NCI-H524 treated with DMSO at 0.1 percent for 48 hours (cell line): ENCODE data around the gene SPNS3.

ENCODE experiments used
- DNase-seq: peaks from one replicate; lab custom pipeline; 2025; lab: John Stamatoyannopoulos, UW

The SPNS3 gene

DNA sequence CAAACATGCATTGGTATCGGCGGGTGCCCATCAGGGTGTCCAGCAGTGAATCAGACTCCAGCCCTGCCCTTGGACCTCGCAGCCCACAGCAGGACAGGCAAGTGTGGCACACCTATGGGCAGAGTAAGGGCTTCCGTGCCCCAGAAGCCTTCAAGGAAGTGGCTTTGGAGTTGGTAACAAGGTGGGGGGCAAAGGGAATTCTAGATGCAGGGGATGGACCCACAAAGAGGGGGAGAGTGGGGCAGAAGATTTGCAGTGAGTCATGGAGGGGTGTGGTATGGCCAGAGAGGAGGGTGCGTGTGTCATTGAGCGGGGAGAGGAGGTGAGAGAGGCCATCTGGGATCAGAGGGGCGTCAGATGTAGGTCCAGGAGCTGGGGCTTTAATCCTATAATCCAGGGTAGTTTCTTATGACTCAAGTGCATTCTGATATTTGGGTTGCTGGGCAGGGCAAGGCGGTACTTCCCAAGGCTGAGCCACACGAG is 56.4 kb downstream of the SPNS3 start:
- DNase-seq = peak; percentile 93

DNA sequence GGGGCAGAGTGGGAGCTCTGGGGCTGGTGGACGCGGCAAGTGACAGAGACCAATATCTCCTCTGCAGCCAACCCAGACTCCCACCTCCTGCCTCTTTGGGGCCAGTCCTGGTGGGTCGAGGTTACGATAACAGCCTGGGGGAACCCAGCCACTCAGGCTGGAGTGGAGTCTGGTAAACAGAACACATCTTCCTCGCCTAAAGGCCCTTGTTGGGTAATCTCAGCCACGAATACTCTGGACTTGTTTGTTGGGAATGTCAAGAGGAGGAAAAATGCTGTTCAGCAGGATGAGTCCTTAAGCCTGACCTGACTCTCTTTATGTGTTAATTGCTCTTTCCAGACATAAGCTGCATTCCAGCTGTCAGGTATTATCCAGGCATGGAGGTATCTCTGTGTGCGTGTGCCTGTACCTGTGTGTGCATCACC is 56.9 kb downstream of the SPNS3 start:
- no peak for DNase-seq

DNA sequence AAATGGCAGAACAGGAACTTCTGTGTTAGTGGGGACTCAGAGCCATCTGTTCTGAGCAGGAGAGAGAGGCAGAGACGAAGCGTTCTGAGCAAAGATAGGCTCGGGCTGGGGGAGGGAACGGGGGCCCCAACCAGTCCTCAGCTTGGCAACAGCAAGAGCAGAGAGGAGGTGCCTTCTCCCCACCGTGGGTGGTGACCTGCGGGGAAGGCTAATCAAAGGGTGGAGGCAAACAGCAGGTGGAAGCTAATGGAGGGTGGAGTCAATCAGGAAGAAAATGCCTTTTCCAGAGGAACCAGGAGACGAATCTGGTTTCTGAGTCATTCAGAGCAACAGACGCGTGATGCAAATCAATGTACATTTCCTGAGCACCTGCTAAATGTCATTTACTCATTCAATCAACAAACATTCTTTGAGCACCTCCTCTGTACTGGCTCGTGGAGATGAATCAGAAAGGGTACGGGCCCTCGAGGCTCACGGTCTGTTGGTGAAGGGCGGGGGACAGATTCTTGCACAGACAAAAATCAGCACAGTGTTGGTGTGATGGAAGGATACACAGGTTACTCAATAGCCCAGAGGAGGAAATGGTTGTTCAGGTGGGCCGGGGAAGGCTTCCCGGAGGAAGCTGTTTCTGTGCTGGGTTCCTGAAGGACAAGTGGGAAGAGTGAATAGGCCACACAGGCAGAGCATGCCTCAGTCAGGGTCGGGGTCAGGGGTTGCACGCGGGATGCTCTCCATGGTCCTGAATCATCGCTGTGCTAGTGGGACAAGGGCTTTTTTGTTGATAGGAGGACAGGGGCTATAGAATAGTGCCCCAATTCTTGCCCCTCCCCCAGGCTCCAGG is 59.2 kb downstream of the SPNS3 start:
- no peak for DNase-seq

DNA sequence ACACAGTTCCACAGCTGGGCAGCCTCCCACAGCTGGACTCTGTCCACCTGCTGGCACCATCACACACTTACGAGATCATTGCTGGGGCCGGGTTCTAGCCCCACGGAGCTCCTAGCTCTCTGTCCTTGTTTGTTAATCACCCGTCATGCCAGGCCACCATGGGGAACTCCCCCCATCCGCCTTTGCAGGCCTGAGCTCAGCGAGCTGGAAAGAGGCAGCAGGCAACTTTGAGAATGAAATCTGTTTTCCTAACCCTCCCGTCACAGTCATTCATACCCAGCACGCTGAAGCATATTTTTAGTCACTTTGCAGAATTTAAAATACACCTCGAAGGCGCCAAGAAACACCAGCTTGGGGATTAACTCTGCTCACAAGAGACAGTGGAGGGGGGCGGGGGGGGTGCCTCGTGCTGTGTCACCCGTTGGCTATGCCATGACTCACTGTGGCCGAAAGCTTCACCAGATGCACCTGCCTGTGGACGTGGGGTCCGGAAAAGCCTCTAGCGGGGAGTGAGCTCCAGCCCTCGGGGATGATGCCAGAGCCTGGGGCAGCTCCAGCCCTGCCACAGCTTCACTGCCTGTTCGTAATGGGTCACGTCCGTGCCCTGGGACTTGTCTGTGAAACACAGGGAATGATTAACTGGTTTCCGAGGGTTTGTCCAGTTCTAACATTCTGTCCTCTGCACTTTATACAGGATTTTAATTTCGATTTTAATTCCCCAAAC is 63.5 kb downstream of the SPNS3 start:
- DNase-seq = no peak

DNA sequence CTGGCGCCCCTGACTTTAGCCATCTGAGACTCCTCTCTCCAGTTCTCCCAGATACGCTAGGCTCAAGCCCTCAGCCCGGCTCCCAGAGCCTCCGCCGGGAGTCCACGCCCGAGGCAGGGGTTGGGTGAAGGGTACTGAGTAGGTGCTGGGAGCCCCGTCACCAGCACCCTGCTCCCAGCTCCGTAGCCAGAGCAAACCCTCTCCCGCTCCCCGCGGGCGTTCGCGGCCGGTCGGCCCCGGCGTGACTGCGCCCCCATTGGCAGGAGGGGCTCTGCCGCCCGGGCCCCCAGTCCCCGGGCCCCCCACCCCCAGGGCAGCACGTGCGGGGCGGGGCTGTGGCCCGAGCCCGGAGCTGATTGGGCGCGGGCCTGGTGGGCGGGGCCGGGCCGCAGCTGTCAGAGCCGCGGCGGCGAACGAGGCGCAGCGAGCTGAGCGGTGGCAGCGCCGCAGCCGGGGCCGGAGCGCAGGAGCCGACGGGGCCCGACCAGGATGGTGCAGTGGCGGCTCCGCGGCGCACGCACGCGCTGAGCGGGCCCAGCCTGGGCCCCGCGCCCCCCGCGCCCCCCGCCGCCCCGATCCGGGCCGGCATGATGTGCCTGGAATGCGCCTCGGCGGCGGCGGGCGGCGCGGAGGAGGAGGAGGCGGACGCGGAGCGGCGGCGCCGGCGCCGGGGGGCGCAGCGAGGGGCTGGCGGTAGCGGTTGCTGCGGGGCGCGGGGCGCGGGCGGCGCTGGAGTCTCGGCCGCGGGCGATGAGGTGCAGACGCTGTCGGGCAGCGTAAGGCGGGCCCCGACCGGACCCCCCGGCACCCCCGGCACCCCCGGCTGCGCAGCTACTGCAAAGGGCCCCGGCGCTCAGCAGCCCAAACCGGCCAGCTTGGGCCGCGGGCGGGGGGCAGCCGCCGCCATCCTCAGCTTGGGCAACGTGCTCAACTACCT is 65.0 kb downstream of the SPNS3 start, which contains the start of gene SPNS2:
Gene SPNS2, plus strand, starts transcription at position 421 of the 937 bp plus-strand sequence. Its CDS starts 167 bp downstream, at position 588.
- DNase-seq = no peak

DNA sequence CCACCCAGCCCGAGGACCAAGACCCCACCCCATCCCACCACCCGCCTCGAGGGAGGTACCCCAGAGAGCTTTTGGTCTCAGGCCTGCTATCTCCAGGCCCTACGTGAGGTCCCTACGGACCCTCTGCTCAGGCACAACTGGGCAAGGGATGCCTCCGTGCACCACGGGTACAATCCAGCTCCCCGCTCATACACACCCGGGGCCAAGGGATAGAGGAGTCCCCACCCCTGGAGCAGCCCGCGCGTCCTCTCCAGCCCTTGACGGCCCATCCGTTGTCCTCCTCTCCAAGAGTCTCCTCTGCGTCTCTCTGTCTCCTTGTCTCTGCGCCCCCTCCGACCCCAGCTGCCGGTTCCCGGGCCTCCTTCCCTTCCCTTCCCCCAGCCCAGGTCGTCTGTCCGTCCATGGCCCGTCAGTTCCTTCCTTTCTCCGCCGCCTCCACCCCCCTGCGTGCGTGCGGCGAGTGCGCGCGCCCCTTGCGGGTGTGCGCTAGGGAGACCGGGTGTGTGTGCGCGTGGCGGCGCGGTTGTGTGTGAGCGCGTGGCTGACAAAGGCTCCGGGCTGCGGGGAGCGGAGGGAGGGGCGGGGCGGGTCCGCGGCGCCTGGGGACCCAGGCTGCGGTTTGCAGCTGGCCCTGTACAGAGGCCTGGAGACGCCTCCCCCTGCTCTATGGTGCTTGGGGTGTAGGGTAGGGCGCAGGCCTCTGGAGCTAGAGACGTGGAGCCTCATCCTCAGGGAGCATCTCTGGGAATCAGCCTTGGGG is 65.9 kb downstream of the SPNS3 start:
- DNase-seq = no peak

DNA sequence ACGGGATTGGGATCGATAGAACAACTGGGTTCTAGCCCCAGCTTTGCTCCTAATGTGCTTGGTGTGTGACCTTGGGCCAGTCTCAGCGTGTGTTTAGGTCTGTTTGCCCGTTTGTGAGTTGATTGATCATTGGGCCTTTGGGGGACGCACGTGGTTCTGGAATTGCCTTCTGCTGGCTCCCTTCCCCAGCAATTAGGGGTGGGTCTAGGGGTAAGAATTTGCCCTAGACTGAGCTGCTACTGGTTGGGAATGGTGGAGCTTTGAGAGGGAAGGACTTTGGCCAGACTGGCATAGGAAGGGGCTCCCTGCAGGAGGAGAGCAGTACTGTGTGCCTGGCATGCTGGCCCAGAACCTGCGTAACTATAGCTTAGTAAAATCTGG is 66.4 kb downstream of the SPNS3 start:
- DNase-seq = no peak

DNA sequence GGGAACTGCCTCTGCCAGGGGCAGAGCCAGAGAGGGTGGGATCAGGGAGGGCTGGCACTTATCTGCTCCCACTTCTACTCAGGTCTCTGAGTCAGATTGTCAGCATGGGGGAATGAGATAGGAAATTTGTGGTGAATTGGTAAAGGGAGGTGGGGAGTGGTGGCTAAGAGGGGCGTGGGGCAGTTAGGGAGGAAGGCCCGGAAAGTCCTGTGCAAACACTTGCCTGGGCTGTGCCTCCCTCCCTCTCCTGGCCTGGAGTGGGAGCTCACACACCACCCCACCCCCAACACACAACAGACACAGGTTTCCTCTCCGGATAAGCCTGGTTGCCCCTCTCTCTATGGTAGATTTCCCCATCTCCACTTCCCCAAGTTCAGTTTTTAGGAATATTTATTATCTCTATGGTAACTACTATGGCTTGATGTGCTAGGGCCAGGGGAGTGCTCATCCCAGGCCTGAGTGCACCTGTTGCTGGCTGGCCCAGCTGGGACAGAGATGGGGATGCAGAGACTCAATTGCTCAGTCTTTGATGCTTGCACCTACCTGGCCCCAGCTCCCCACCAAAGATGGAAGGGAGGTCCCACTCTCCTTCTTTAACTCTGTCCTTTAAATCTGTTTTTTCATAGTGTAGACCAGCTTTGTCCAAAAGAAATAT is 67.7 kb downstream of the SPNS3 start:
- DNase-seq = no peak

DNA sequence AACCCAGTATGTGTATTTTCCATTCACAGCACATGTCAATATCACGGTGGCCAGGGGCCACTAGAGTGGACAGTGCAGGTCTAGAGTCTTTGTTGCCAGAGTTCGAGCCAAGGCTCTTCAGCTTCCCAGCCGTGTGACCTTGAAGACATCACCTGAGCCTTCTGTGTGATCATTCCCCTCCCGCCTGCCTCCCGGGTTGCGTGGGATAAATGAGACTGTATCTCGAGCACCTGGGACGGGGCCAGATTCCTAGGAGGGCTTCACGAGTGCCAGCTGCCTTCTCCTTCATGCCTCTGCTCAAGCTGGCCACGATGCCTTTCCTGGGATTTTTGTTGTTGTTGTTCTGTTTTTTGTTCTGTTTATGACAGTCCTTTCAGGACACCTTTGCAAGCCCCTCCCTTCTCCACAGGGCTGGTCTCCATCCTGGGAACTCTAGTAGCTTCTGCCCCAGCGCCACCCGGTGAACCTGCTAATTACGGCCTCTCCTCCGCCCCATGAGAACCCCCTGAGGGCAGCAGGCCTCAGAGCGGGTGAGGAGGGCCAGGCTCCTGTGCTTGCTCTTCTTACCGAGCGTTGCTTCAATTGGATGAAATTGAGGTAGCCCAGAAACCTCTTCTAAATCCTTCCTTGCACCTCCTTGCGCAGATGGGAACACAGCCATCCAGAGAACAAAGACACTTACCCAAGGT is 68.9 kb downstream of the SPNS3 start:
- DNase-seq = no peak

DNA sequence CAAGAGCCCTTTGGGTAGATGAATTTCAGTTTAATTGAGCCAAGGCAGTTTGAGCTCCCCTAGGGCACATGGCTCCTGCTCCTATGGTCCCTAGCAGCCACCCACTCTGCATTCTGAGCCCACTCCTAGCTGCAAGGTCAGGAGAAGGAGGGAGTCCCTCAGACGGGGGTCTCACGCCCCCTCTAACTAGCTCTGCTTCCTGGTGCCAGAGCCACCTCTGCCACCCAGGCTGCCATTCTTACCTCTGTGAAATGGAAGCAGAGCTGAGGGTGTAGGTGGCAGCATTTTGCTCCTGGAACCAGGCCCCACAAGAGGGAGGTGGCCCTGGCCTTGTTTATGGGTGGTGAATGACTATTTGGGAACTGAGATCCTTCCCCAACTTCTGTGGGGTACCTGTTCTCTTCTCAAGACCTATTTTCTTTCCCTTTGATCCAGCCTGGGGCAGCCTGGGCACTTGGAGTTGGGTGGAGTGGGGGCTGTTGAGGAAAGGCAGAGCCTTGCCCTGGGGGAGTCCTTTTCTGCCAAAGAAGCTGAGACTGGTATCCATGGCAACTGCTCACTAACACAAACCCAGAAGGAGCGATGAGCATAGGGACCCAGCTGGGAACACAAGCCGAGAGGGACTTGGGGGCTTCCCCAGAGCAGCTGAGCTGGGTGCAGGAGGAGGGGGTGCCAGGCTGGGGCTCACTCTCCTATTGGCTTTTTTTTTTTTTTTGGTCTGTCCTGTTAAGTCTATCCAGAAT is 69.7 kb downstream of the SPNS3 start:
- no peak for DNase-seq

DNA sequence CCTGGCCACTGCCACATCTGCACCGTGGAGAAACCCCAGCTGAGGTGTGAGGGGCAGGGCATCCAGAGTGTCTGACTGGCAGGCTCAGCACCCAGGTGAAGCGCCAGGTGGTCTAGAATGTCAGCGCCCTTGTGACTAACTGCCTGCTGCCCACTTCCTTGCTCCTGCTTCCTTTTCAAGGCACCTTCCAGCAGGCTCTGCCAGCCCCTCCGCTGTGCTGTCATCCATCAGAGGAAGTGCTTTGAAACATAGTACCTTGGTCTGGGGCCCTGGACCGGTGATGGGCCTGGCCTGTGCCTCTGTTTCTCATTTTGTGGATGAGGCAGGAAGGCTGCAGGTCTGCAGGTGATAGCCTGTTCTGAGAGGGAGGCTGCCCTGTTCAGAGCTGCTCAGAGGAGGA is 70.4 kb downstream of the SPNS3 start:
- DNase-seq = no peak

DNA sequence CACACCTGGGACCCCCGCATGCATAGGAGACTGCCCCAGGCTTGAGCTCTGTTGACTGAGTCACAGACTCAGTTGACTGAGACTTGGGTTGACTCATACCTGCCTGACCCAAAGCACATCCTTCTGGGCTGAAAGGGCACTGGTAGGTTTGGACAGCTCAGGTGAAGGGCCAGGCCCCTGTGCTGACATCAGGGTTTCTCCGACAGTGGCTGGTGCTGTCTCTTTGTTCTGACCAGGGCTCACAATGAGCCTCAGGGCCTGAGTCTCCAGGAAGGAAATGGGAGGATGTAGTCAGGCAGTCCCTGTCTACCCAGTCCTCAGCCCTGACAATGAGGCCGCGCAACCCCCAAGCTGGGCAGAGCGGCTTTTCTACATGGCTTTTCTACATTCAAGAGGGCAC is 71.4 kb downstream of the SPNS3 start:
- DNase-seq = no peak

DNA sequence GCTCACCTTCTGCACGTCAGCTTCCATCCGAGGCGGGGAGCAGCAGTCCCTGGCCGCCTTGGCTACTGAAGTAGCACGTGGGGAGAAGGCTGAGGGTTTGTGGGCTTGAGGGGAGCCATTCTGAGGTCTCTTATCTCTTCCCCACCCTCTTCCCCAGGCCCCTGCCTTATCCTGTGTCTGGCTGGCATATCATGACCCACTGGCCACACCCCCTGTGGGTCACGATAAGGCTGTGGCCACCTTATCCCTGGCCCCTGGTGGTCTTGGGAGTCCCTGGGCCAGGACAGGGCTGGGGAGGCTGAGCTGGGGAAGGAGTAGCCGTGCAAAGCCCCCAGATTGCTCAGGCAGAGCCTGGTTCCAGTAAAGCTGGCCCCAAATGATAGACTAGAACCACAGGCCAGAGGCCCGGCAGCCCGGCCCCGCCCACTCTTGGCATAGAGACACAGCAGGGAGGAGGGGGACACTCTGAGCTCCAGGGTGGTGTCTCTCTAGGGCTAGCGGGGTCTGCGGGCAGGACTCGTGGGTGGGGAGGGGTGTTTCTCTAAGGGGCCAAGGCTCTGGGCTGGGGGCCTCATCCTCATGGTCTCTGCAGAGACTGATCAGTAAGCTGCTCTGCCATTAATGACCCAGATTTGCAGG is 72.6 kb downstream of the SPNS3 start:
- no peak for DNase-seq

DNA sequence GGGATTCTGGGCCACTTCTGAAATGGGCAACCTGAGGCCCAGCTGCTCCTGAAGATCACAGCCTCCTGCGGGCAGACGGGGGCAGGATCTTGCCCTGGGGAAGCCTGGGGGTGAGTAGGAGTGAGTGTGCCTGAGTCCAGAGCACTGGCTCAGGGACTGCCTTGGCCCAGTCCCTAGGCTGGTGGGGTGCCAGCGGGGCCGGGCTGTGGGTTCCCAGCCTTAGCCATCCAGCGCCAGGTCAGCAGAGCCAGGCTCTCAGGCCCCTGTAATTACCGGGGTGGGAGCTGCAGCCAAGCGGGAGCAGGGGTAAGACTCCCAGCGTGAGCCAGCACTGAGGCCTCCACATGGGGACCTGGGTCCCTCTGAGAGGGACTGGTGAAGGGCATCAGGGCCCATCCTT is 73.2 kb downstream of the SPNS3 start:
- no peak for DNase-seq

DNA sequence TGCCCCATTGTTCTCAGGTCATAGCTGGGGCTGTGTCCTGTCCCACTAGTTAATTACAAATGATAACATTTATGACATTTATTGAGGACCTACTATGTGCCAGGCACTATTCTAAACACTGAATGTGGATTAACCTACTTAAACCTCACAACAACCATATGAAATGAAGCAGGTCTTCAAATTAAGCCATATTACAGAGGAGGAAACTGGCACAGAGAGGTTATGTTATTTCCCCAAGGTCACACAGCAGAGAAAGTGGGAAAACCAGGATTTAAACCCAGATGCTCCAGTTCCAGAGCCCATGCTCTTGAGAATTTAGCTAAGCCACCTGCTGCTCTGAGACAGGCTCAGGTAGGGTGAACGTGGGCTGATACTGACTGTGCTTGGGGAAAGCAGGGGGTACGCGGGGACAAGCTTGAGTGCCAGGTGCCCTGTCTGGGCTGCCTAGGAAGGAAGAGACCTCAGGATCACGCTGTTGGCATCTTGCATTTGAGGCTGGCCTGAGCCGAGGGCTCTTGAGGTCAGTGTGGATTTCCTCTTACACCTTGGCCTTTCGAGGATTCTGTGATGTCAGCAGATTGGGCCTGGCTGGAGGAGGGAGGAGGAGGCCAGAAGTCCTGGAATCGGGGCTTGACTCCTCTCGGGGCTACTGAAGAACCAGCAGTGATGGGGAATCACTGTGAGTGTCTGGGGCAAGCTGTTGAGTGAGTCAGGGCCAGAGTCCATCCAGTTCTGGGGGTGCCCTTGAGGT is 73.8 kb downstream of the SPNS3 start:
- DNase-seq = no peak

DNA sequence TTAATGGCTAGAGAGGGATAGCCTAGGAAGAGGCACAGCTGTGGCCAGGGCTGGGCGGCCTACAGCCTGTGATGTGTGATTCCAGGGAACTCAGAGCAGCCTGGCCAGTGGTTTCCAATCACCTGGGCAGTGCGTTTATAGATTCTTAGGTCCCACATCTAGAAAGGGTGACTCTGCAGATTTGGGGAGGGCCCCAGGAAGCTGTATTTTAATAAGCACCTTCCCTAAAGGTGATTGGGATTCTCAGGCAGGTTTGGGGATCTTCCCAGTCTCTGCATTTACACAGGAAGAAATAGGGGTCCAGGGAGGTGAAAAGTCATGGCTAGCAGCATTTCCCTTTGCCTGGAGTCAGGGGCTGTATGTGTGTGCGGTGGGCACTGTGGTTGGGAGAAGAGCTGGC is 74.5 kb downstream of the SPNS3 start:
- no peak for DNase-seq

DNA sequence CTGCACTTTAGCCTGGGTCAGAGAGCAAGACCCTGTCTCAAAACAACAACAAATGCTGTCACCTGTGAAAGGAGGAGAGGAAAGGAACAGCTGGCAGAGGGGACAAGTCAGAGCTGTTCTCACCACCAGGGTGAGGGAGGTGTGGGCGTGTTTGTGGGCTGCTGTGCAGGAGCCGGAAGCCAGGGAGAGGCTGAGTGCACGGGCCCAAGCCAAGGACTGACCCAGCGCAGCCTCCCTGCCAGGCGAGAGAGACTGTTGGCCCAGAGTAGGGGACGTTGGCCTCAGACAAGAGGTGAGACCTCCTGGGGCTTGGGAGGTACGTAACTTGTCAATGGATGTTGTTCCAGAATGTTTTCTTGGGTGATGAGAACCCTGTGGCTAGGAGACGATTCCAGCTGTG is 75.7 kb downstream of the SPNS3 start:
- no peak for DNase-seq

DNA sequence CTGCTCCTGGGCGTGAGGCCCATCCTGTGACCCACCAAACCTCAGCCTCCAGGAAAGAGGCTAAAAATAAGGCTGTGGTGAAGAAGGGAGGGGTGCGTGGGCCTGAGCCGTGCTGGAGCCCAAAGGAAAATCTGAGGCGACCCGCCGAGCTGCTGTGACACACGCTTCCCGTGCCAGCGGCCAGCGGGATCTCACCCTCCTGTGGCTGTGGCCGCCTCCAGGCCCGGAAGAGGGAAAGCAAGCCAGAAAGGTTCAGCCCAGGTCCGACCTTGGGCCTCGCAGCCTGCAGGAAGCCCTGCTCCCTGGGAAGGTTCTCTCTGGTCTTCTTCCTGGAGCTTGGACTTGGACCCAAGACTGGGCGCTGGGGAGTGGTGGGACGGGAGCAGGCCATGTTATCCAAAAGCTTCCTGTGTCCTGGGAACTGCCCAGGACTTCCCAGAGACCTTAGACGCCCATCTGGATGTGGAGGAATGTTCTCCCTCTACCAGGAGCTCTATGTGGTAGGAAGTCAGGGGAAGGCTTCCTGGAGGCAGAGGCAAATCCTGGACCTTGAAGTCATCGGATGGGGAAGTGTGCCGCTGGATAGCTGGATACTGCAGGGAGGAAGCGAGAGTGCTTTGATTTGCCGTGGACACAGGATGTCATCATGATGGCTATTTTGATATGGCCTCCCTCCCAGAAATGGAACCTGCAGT is 76.3 kb downstream of the SPNS3 start:
- no peak for DNase-seq
